Neuronal stem cell (in vitro differentiated cells): ENCODE data around the gene USP31.

Source experiments
- DNase-seq: peaks from one replicate; pipeline ENCODE4 v3.0.0-alpha.2; 2013; ENCODE audit warnings: low spot score
- H2AFZ ChIP-seq: one replicate; pipeline ENCODE4 v1.6.1; 2013; ENCODE audit warnings: mild to moderate bottlenecking, low read length, inconsistent platforms
- H2AK5ac ChIP-seq: 2 replicates; pipeline ENCODE4 v1.6.1; 2013; ENCODE audit warnings: low read depth, mild to moderate bottlenecking, inconsistent platforms, low read length, moderate library complexity, mixed read lengths
- H2BK120ac ChIP-seq: 2 replicates; pipeline ENCODE4 v1.6.1; 2013; ENCODE audit warnings: low read depth, mild to moderate bottlenecking, inconsistent platforms, low read length, moderate library complexity, mixed read lengths
- H2BK12ac ChIP-seq: one replicate; pipeline ENCODE4 v1.6.1; 2013; ENCODE audit warnings: low read length, inconsistent platforms
- H2BK15ac ChIP-seq: 2 replicates; pipeline ENCODE4 v1.6.1; 2013; ENCODE audit warnings: mild to moderate bottlenecking, low read length, inconsistent platforms, mixed read lengths
- H2BK5ac ChIP-seq: one replicate; pipeline ENCODE4 v1.6.1; 2013; ENCODE audit warnings: inconsistent platforms, mild to moderate bottlenecking, low read length, moderate library complexity
- H3K14ac ChIP-seq: one replicate; pipeline ENCODE4 v1.6.1; 2013; ENCODE audit warnings: low read length, inconsistent platforms
- H3K18ac ChIP-seq: 2 replicates; pipeline ENCODE4 v1.6.1; 2013; ENCODE audit warnings: low read length, inconsistent platforms
- H3K23ac ChIP-seq: 2 replicates; pipeline ENCODE4 v1.6.1; 2013; ENCODE audit warnings: low read depth, mild to moderate bottlenecking, mixed read lengths, low read length, inconsistent platforms; ENCODE audit not compliant: poor library complexity
- H3K27ac ChIP-seq: replicated peaks from 3 replicates; pipeline ENCODE4 v1.5.1; 2013; ENCODE audit warnings: low read length, inconsistent platforms
- H3K27me3 ChIP-seq, 3 experiments: 2 replicates each; pipeline ENCODE4 v1.6.1; 2013; ENCODE audit warnings: low read length in 3 of 3, mild to moderate bottlenecking in 2 of 3, inconsistent platforms in 1 of 3, low read depth in 1 of 3, mixed read lengths in 1 of 3, moderate library complexity in 1 of 3; ENCODE audit not compliant: control insufficient read depth in 3 of 3, insufficient read depth in 3 of 3
- H3K36me3 ChIP-seq, 2 donors: replicated peaks in 1 of 2; 2 replicates each; pipeline ENCODE4 v1.6.1; 2013; ENCODE audit warnings: low read length in 2 of 2; ENCODE audit not compliant: control insufficient read depth in 2 of 2, insufficient read depth in 2 of 2
- H3K4ac ChIP-seq: 2 replicates; pipeline ENCODE4 v1.6.1; 2013; ENCODE audit warnings: inconsistent platforms, mild to moderate bottlenecking, low read length, moderate library complexity
- H3K4me1 ChIP-seq, 2 donors: 1 replicate in 1 of 2; 2 replicates in 1 of 2; pipeline ENCODE4 v1.6.1; 2013; ENCODE audit warnings: low read length in 2 of 2, low read depth in 1 of 2; ENCODE audit not compliant: control insufficient read depth in 2 of 2, insufficient read depth in 1 of 2
- H3K4me2 ChIP-seq: one replicate; pipeline ENCODE4 v1.6.1; 2013; ENCODE audit warnings: mild to moderate bottlenecking, low read length, inconsistent platforms; ENCODE audit not compliant: insufficient read depth, poor library complexity, severe bottlenecking
- H3K4me3 ChIP-seq, 2 donors: 2 replicates each; pipeline ENCODE4 v1.5.1; 2013; ENCODE audit warnings: low read length in 2 of 2, mild to moderate bottlenecking in 2 of 2, inconsistent platforms in 1 of 2, moderate library complexity in 1 of 2
- H3K79me1 ChIP-seq: one replicate; pipeline ENCODE4 v1.6.1; 2013; ENCODE audit warnings: low read depth, mild to moderate bottlenecking, inconsistent platforms, low read length, moderate library complexity
- H3K9ac ChIP-seq: one replicate; pipeline ENCODE4 v1.6.1; 2013; ENCODE audit warnings: mild to moderate bottlenecking, low read depth, low read length, inconsistent platforms; ENCODE audit not compliant: poor library complexity
- H3K9me3 ChIP-seq, 2 donors: replicated peaks in 1 of 2; 2 replicates each; pipeline versions ENCODE3 to v1.6.1; 2013; ENCODE audit warnings: low read length in 2 of 2, mild to moderate bottlenecking in 2 of 2, inconsistent platforms in 1 of 2, low read depth in 1 of 2, mixed read lengths in 1 of 2, moderate library complexity in 1 of 2; ENCODE audit not compliant: control insufficient read depth in 2 of 2, insufficient read depth in 1 of 2
- H4K8ac ChIP-seq: one replicate; pipeline ENCODE4 v1.6.1; 2013; ENCODE audit warnings: low read depth, mild to moderate bottlenecking, inconsistent platforms, low read length, moderate library complexity
- H4K91ac ChIP-seq: one replicate; pipeline ENCODE4 v1.6.1; 2013; ENCODE audit warnings: low read length, low read depth, mild to moderate bottlenecking, inconsistent platforms; ENCODE audit not compliant: poor library complexity
- WGBS, 2 donors: extraction: QIAGEN DNeasy Blood & Tissue Kit; methylation state at CpG; one replicate each; pipeline ENCODE4 v1.1.7; 2013; ENCODE audit warnings: missing lambda C conversion rate in 2 of 2, mixed read lengths in 1 of 2; ENCODE audit not compliant: insufficient read length in 2 of 2, insufficient replicate concordance in 1 of 2; ENCODE audit errors: extremely low coverage in 2 of 2; 5-methylcytosine and 5-hydroxymethylcytosine counted together

The USP31 gene

GRCh38 chr16:23158114-23158513, 8.9 kb upstream of the USP31 start:
- Histone ChIP-seq H3K14ac (no peak overlapping the region), H2BK120ac (no peak overlapping the region), H3K27me3 (peaks cover 0 to 11% (median 0%) of the 10 kb centered on the region in 3 experiments), H3K4ac (no peak overlapping the region), H3K79me1 (no peaks in the 10 kb centered on the region), H3K18ac (no peak overlapping the region), H3K4me2 (no peak overlapping the region), H2AFZ (no peak overlapping the region), H4K8ac (no peak overlapping the region), H2BK12ac (no peak overlapping the region), H3K9me3 (peaks cover 0 to 5% of the 10 kb centered on the region in 2 donors), H3K23ac (no peak overlapping the region), H3K36me3 (no peaks in the 10 kb centered on the region), H3K4me3 (no peak overlapping the region), H3K4me1 (no peaks in the 10 kb centered on the region), H3K9ac (no peak overlapping the region), H2BK5ac (no peak overlapping the region), H2BK15ac (no peak overlapping the region), H4K91ac (no peak overlapping the region), H2AK5ac (no peak overlapping the region), H3K27ac (no peak overlapping the region)
- no CpG with 5 or more reads among the region's 6 CpGs for WGBS, 2 donors
- no peak for DNase-seq

- Histone ChIP-seq H3K4me3 (no peak overlapping the region), H4K91ac (no peak overlapping the region), H3K36me3 (no peaks in the 10 kb centered on the region), H2AFZ (no peak overlapping the region), H2BK5ac (no peak overlapping the region), H3K9me3 (peaks cover 0 to 5% of the 10 kb centered on the region in 2 donors), H3K79me1 (no peaks in the 10 kb centered on the region), H3K14ac (no peak overlapping the region), H2AK5ac (no peak overlapping the region), H3K4me2 (no peak overlapping the region), H3K4ac (no peak overlapping the region), H2BK120ac (no peak overlapping the region), H2BK15ac (no peak overlapping the region), H3K23ac (no peak overlapping the region), H3K9ac (no peak overlapping the region), H3K27me3 (peaks cover 0 to 11% (median 0%) of the 10 kb centered on the region in 3 experiments), H4K8ac (no peak overlapping the region), H3K18ac (no peak overlapping the region), H3K27ac (no peak overlapping the region), H3K4me1 (no peaks in the 10 kb centered on the region), H2BK12ac (no peak overlapping the region)
- WGBS, 2 donors, result no CpG with 5 or more reads among the region's 1 CpG
- no peak for DNase-seq
Measured at GRCh38 chr16:23156946-23157460, 7.8 kb upstream of the USP31 start.

- peaks cover 0 to 5% of the 10 kb centered on the region in 2 donors for H3K9me3 ChIP-seq
- H3K14ac ChIP-seq, result no peak overlapping the region
- H4K91ac ChIP-seq, result no peak overlapping the region
- no peaks in the 10 kb centered on the region for H3K36me3 ChIP-seq
- no peak overlapping the region for H2BK15ac ChIP-seq
- no peak overlapping the region for H2BK120ac ChIP-seq
- no peak overlapping the region for H3K23ac ChIP-seq
- H2AK5ac ChIP-seq, result no peak overlapping the region
- H3K79me1 ChIP-seq, result no peaks in the 10 kb centered on the region
- H3K27ac ChIP-seq, result no peak overlapping the region
- WGBS, 2 donors, result no CpG with 5 or more reads among the region's 3 CpGs
- no peak overlapping the region for H3K4me3 ChIP-seq
- H2BK12ac ChIP-seq, result no peak overlapping the region
- no peak overlapping the region for H2BK5ac ChIP-seq
- H3K18ac ChIP-seq, result no peak overlapping the region
- no peak overlapping the region for H4K8ac ChIP-seq
- no peak overlapping the region for H3K9ac ChIP-seq
- H3K4me2 ChIP-seq, result no peak overlapping the region
- H3K4ac ChIP-seq, result no peak overlapping the region
- no peaks in the 10 kb centered on the region for H3K4me1 ChIP-seq
- no peak overlapping the region for H2AFZ ChIP-seq
- no peak for DNase-seq
- peaks cover 0 to 11% (median 0%) of the 10 kb centered on the region in 3 experiments for H3K27me3 ChIP-seq
Measured at GRCh38 chr16:23156110-23156509, 6.9 kb upstream of the USP31 start.

- Histone ChIP-seq H3K23ac (no peak overlapping the region), H2AK5ac (no peak overlapping the region), H3K18ac (no peak overlapping the region), H3K27ac (no peak overlapping the region), H3K9ac (no peak overlapping the region), H3K36me3 (no peaks in the 10 kb centered on the region), H2BK5ac (no peak overlapping the region), H2BK120ac (no peak overlapping the region), H2AFZ (peak overlapping the region; percentile 34), H3K4ac (no peak overlapping the region), H4K91ac (no peak overlapping the region), H3K4me1 (no peaks in the 10 kb centered on the region), H4K8ac (no peak overlapping the region), H2BK15ac (no peak overlapping the region), H3K14ac (no peak overlapping the region), H3K27me3 (peaks cover 0 to 15% (median 0%) of the 10 kb centered on the region in 3 experiments), H3K4me3 (no peak overlapping the region), H3K9me3 (peaks cover 0 to 5% of the 10 kb centered on the region in 2 donors), H2BK12ac (no peak overlapping the region), H3K4me2 (no peak overlapping the region), H3K79me1 (no peaks in the 10 kb centered on the region)
- no peak for DNase-seq
- WGBS, 2 donors, result no CpG with 5 or more reads among the region's 7 CpGs
Measured at GRCh38 chr16:23155445-23156049, 6.3 kb upstream of the USP31 start.
